ENCODE measurements around the gene ARHGEF12.

- TF ChIP-seq CTCF (IDR thresholded peaks at IDR 0.05; ENCODE audit: low read depth, low read length) (no peak), EZH2phosphoT487 (IDR thresholded peaks at IDR 0.05; ENCODE audit: low read depth) (no peak)
Measured at GRCh38 chr11:120528749-120529148, 192.5 kb downstream of the ARHGEF12 start.

All from OCI-LY3 (cell line).